HL-60 (cell line): ENCODE results near the gene CLDN14.

Experiments
- DNase-seq, 2 experiments: peaks; one replicate each; pipeline ENCODE4 v3.0.0-alpha.2; 2010 to 2020; ENCODE audit warnings: low read depth in 1 of 2, low spot score in 1 of 2
- H3K27ac ChIP-seq: fragments of 250-450 bp; sonication (Bioruptor Pico); replicated peaks from 2 replicates; pipeline ENCODE4 v1.5.1; 2020; ENCODE audit warnings: mild to moderate bottlenecking, moderate library complexity
- H3K27me3 ChIP-seq: fragments of 250-450 bp; sonication (Bioruptor Pico); 2 replicates; pipeline ENCODE4 v1.5.1; 2021; ENCODE audit warnings: mild to moderate bottlenecking, moderate library complexity; ENCODE audit not compliant: insufficient read depth, poor library complexity, severe bottlenecking
- H3K4me3 ChIP-seq: replicated peaks from 2 replicates; pipeline ENCODE4 v1.5.1; 2011; ENCODE audit warnings: mild to moderate bottlenecking, control low read depth, low read length; ENCODE audit not compliant: insufficient read depth
- GABPA ChIP-seq: IDR thresholded peaks from 2 replicates; pipeline ENCODE4 v1.6.1; 2012; ENCODE audit warnings: low read depth
- POLR2AphosphoS5 ChIP-seq: IDR thresholded peaks from 2 replicates; pipeline ENCODE4 v1.6.1; 2012; ENCODE audit warnings: low read depth
- SPI1 ChIP-seq: IDR thresholded peaks from 2 replicates; pipeline ENCODE4 v1.6.1; 2012; ENCODE audit warnings: low read depth, mild to moderate bottlenecking, borderline replicate concordance
- TF ChIP-seq, protein P1 (sequence below): IDR thresholded peaks from 2 replicates; pipeline ENCODE4 v1.6.1; 2012; ENCODE audit warnings: low read depth; ENCODE audit not compliant: insufficient replicate concordance
- TF ChIP-seq, protein P2 (sequence below): IDR thresholded peaks from one replicate; pipeline ENCODE4 v1.5.1; 2011; ENCODE audit warnings: low read length, control low read depth, inconsistent platforms; ENCODE audit not compliant: insufficient read depth

The CLDN14 gene

GRCh38 chr21:36526104-36526503, 46.2 kb upstream of the CLDN14 start:
- no peak overlapping the region for H3K27ac ChIP-seq
- H3K4me3 ChIP-seq, result no peak overlapping the region
- no peaks in the 10 kb centered on the region for H3K27me3 ChIP-seq
- DNase-seq, result no peak
- TF ChIP-seq, protein P1, sequence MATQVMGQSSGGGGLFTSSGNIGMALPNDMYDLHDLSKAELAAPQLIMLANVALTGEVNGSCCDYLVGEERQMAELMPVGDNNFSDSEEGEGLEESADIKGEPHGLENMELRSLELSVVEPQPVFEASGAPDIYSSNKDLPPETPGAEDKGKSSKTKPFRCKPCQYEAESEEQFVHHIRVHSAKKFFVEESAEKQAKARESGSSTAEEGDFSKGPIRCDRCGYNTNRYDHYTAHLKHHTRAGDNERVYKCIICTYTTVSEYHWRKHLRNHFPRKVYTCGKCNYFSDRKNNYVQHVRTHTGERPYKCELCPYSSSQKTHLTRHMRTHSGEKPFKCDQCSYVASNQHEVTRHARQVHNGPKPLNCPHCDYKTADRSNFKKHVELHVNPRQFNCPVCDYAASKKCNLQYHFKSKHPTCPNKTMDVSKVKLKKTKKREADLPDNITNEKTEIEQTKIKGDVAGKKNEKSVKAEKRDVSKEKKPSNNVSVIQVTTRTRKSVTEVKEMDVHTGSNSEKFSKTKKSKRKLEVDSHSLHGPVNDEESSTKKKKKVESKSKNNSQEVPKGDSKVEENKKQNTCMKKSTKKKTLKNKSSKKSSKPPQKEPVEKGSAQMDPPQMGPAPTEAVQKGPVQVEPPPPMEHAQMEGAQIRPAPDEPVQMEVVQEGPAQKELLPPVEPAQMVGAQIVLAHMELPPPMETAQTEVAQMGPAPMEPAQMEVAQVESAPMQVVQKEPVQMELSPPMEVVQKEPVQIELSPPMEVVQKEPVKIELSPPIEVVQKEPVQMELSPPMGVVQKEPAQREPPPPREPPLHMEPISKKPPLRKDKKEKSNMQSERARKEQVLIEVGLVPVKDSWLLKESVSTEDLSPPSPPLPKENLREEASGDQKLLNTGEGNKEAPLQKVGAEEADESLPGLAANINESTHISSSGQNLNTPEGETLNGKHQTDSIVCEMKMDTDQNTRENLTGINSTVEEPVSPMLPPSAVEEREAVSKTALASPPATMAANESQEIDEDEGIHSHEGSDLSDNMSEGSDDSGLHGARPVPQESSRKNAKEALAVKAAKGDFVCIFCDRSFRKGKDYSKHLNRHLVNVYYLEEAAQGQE, result no peak
- TF ChIP-seq POLR2AphosphoS5, result no peak
- no peak for TF ChIP-seq GABPA
- TF ChIP-seq, protein P2, sequence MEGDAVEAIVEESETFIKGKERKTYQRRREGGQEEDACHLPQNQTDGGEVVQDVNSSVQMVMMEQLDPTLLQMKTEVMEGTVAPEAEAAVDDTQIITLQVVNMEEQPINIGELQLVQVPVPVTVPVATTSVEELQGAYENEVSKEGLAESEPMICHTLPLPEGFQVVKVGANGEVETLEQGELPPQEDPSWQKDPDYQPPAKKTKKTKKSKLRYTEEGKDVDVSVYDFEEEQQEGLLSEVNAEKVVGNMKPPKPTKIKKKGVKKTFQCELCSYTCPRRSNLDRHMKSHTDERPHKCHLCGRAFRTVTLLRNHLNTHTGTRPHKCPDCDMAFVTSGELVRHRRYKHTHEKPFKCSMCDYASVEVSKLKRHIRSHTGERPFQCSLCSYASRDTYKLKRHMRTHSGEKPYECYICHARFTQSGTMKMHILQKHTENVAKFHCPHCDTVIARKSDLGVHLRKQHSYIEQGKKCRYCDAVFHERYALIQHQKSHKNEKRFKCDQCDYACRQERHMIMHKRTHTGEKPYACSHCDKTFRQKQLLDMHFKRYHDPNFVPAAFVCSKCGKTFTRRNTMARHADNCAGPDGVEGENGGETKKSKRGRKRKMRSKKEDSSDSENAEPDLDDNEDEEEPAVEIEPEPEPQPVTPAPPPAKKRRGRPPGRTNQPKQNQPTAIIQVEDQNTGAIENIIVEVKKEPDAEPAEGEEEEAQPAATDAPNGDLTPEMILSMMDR, result no peak
- TF ChIP-seq SPI1, result no peak

DNA sequence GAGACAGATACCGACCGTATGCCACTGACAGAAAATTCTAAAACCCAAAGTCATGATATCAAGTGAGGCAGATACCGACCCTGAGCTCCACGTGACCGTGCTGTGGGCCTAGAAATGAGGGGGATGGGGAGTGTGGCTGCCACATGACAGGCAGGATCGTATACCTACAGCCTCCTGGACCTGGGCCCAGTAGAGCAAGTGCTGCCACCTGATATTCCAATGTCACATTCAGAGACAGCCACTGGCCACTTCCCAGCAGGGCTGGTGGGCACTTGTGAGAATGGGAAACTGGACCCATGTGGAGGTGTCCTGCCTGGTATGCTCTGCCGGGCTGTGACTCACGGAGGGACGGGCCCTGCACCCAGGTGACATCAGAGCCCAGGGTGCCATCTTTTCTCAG, 44.6 kb upstream of the CLDN14 start:
- H3K4me3 ChIP-seq, result no peak overlapping the region
- no peak for TF ChIP-seq SPI1
- TF ChIP-seq GABPA, result no peak
- TF ChIP-seq, protein P2, result no peak
- TF ChIP-seq, protein P1, result no peak
- TF ChIP-seq POLR2AphosphoS5, result no peak
- H3K27ac ChIP-seq, result no peak overlapping the region
- no peak for DNase-seq
- H3K27me3 ChIP-seq, result no peaks in the 10 kb centered on the region

DNA sequence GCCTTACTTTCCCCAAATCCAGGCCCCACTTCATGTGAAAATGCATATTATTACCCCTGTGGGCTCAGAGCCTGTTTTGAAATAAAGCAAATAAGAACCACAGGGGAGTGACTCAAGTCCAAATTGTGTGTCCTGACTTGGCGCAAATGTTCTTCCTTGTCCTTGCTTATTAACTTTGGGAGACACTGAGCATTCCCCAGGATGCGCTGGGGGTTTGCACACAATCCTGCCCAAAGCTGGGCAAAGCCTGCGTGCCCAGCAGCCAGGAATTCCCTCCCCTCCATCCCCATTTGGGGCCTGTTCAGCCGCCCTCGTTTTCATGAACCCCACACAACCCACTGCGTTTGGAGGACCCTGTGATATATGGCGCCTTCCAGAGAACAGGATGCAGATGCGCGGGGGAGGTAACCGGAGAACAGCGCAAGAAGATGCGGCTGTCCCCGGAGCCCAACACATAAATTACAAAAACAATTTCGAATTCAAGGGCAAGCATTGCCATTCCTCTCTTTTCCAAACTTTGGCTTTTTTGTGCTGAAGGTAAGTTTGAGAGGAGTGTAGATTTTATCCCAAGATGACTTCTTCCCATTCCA, 42.4 kb upstream of the CLDN14 start:
- DNase-seq, result no peak
- Histone ChIP-seq H3K27ac (no peak overlapping the region), H3K4me3 (no peak overlapping the region), H3K27me3 (no peaks in the 10 kb centered on the region)
- TF ChIP-seq, protein P1, result no peak
- TF ChIP-seq GABPA (no peak), SPI1 (no peak), POLR2AphosphoS5 (no peak)
- TF ChIP-seq, protein P2, result no peak
